Retinal pigment epithelial cell (primary cell): ENCODE data around the gene NBEA.

Source experiments
- DNase-seq: peaks from one replicate; pipeline ENCODE4 v3.0.0-alpha.2; 2010; ENCODE audit warnings: low read depth
- H3K4me3 ChIP-seq: 2 replicates; pipeline ENCODE4 v1.5.1; 2011; ENCODE audit warnings: mild to moderate bottlenecking, low read length, control low read depth, moderate library complexity
- TF ChIP-seq, protein P1 (sequence below): conservative IDR thresholded peaks from 2 replicates; pipeline ENCODE4 v1.5.1; 2011; ENCODE audit warnings: low read depth, low read length, control low read depth, inconsistent platforms

NBEA gene

DNA sequence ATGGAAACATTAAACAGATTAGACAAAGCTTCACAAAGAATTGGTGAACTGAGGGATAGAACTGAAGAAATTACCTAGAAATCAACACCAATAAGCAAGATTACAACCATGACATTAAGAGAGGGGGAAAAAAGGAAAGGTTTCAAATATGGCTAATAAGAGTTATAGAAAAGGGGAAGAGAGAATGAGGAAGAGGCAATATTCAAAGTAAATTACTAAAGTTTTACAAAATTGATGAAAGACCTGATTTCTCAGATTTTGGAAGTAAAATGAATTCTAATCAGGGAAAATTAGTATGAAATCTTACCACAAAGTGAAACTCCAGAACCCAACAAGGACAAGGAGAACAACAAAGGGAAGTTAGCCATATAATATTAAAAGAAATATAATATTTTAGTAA is 187.4 kb downstream of the NBEA start:
- no peak overlapping the region for H3K4me3 ChIP-seq
- TF ChIP-seq, protein P1, sequence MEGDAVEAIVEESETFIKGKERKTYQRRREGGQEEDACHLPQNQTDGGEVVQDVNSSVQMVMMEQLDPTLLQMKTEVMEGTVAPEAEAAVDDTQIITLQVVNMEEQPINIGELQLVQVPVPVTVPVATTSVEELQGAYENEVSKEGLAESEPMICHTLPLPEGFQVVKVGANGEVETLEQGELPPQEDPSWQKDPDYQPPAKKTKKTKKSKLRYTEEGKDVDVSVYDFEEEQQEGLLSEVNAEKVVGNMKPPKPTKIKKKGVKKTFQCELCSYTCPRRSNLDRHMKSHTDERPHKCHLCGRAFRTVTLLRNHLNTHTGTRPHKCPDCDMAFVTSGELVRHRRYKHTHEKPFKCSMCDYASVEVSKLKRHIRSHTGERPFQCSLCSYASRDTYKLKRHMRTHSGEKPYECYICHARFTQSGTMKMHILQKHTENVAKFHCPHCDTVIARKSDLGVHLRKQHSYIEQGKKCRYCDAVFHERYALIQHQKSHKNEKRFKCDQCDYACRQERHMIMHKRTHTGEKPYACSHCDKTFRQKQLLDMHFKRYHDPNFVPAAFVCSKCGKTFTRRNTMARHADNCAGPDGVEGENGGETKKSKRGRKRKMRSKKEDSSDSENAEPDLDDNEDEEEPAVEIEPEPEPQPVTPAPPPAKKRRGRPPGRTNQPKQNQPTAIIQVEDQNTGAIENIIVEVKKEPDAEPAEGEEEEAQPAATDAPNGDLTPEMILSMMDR: no peak
- no peak for DNase-seq

DNA sequence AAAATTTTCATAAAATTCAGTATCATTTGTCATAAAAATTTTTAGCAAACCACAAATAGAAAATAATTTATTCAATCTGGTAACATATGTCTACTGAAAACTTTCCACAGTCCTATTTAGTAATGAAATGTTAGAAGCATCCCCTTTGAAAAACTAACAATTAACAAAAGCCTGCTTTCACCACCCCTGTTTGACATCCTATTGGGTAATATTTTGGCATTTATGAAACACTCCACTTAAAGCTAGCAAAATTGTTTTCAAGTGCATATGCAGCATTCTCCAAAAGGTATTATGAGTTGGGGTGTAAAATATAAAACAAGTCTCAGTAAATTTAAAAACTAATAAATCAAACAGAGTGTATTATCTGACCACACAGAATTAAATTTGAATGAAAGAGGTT is 189.4 kb downstream of the NBEA start:
- TF ChIP-seq, protein P1: no peak
- DNase-seq: no peak
- no peak overlapping the region for H3K4me3 ChIP-seq

DNA sequence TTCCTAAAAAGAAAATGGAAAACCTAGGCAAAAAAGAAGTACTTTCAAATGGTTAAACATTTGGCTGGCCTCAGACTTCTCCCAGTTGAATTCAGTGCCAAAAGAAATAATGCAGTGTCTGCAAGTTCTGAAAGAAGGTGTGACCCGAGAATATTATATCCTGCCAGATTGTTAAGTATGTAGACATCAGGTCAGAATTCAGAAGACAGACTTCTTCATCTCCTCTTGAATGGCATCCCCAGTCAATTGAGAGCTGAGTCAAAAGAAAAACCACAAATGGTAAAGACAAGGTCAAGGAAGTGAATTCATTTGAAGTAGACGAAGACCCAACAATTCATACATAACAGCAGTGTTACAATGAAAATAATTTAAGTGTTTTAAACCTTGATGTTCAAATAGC is 194.5 kb downstream of the NBEA start:
- H3K4me3 ChIP-seq: no peak overlapping the region
- TF ChIP-seq, protein P1: no peak
- no peak for DNase-seq

DNA sequence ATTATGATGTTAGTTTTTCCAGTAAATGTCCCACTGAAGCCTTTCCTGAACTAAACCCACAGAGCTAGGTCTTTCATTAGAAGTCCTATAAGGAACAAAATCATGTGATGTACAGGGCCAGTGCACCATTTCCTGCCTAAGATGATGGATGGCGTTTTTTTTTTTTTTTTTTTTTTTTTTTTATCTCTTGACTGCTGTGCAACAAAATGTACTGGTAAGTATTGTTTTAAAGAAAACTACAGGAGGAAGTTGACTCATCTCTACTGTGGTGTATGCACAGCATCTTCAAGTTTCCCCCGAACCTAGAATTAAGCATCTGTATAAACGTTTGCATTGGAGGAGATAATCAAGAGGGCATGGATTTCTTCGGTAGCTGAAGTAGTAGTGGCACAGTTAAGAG is 197.5 kb downstream of the NBEA start:
- TF ChIP-seq, protein P1: no peak
- DNase-seq: no peak
- H3K4me3 ChIP-seq: no peak overlapping the region

DNA sequence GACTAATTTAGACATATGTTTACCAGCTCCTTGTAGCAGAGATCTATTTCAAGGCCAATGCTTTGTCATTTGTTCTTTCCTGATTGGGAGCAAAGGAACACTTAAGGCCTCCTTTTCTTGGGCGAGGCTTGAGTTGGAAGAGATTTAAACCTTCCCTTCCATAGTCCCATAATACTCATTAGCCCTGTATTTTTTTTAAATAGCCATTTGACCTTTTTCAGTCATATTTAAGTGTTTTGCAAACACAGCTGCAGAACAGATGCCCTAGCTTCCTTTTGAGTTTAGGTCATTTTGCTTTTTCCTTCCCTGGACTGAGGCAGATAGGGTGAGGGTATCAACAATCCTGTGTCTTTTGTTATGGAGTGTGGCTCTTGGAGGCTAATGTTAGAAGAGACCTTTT is 198.3 kb downstream of the NBEA start:
- TF ChIP-seq, protein P1: no peak
- no peak for DNase-seq
- no peak overlapping the region for H3K4me3 ChIP-seq

DNA sequence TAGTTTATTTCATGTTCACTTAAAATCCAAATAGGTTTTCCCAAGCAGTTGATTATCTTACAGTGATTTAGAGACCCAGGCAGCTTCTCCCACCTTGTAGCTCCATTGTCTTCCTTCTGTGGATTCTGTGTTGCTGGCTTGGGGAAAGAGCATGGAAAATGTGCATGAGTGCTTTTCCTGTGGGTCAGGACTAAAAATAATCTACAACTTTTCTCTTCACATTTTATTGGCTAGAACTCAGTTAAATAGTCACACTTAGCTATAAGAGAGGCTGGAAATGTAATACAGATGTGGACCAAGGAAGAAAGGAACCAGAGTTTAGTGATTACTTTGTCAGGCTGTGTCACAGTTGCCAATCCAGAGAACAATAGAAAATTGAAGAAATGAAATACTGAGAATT is 198.8 kb downstream of the NBEA start:
- TF ChIP-seq, protein P1: no peak
- no peak overlapping the region for H3K4me3 ChIP-seq
- no peak for DNase-seq

DNA sequence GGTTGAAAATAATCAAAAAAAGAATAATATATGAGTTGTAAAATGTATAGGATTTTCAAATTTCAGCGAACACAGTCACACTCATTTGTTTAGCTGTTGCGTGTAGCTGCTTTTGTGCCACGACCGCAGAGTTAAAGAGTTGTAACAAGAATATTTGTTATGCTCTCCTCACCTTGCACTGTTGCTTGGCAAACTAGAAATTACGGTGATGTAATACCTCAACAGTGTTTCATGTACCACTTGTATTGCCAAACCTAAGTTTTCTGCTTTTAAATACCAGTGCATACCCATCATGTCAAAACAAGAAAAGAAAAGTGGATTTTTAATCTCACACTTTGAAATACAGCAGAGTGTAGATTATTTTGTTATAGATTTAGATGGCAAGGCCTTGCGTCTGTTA is 201.1 kb downstream of the NBEA start:
- no peak for DNase-seq

More for the DNA sequence above, 201.1 kb downstream of the NBEA start:
- TF ChIP-seq, protein P1: no peak
- no peak overlapping the region for H3K4me3 ChIP-seq
